Measurements from ENCODE around the gene PTPMT1. TPM values are rescaled to one million over a fixed set of nuclear protein-coding genes. Genes with fewer than 3 reads are reported as not detected.

The PTPMT1 gene
- total and polyA plus RNA-seq, 8 donors, result 35.0 to 75.2 (median 42.0) TPM

- Histone ChIP-seq H3K9me3 (no peaks in the 10 kb centered on the region), H3K27me3 (peaks cover 27 to 58% of the 10 kb centered on the region in 2 donors), H3K36me3 (peaks cover 0 to 7% of the 10 kb centered on the region in 2 donors), H3K4me3 (peak overlapping the region in 1 of 2 donors; percentile 11), H3K27ac (no peak overlapping the region), H3K4me1 (peaks cover 0 to 19% of the 10 kb centered on the region in 2 donors)
- peak in 2 of 4 donors; percentile 64 to 76 for DNase-seq
- ATAC-seq, result no peak
- intact Hi-C loops (cut with DNase I), result no loop called here
- no peak for TF ChIP-seq CTCF (IDR thresholded peaks at IDR 0.05)
Observed at GRCh38 chr11:47589977-47590861, 24.8 kb downstream of the PTPMT1 start.

GRCh38 chr11:47591764-47592163 lies 26.4 kb downstream of the PTPMT1 start:
- H3K27ac ChIP-seq, result no peak overlapping the region
- intact Hi-C loops (cut with DNase I), result no loop called here
- H3K27me3 ChIP-seq, result peaks cover 27 to 65% of the 10 kb centered on the region in 2 donors
- no peak for TF ChIP-seq CTCF (IDR thresholded peaks at IDR 0.05)
- DNase-seq, result no peak
- peaks cover 0 to 19% of the 10 kb centered on the region in 2 donors for H3K4me1 ChIP-seq
- no peak overlapping the region for H3K4me3 ChIP-seq
- no peaks in the 10 kb centered on the region for H3K9me3 ChIP-seq
- H3K36me3 ChIP-seq, result no peaks in the 10 kb centered on the region
- ATAC-seq, result no peak

GRCh38 chr11:47592251-47592650 lies 26.9 kb downstream of the PTPMT1 start:
- ATAC-seq, result no peak
- Histone ChIP-seq H3K36me3 (no peaks in the 10 kb centered on the region), H3K9me3 (no peaks in the 10 kb centered on the region), H3K27me3 (peaks cover 27 to 65% of the 10 kb centered on the region in 2 donors), H3K4me3 (no peak overlapping the region), H3K27ac (no peak overlapping the region), H3K4me1 (peaks cover 0 to 19% of the 10 kb centered on the region in 2 donors)
- intact Hi-C loops (cut with DNase I), result no loop called here
- no peak for DNase-seq
- no peak for TF ChIP-seq CTCF (IDR thresholded peaks at IDR 0.05)

- Histone ChIP-seq H3K36me3 (no peaks in the 10 kb centered on the region), H3K4me3 (no peak overlapping the region), H3K4me1 (peaks cover 0 to 14% of the 10 kb centered on the region in 2 donors), H3K27ac (no peak overlapping the region), H3K9me3 (no peaks in the 10 kb centered on the region), H3K27me3 (peaks cover 27 to 65% of the 10 kb centered on the region in 2 donors)
- DNase-seq, result no peak
- ATAC-seq, result no peak
- no peak for TF ChIP-seq CTCF (IDR thresholded peaks at IDR 0.05)
- intact Hi-C loops (cut with DNase I), result no loop called here
Observed at GRCh38 chr11:47592970-47593369, 27.6 kb downstream of the PTPMT1 start.

GRCh38 chr11:47593492-47593933 lies 28.1 kb downstream of the PTPMT1 start:
- Histone ChIP-seq H3K4me1 (peaks cover 0 to 11% of the 10 kb centered on the region in 2 donors), H3K9me3 (no peaks in the 10 kb centered on the region), H3K4me3 (no peak overlapping the region), H3K27ac (no peak overlapping the region), H3K36me3 (no peaks in the 10 kb centered on the region), H3K27me3 (peaks cover 27 to 65% of the 10 kb centered on the region in 2 donors)
- intact Hi-C loops (cut with DNase I), result no loop called here
- ATAC-seq, result no peak
- TF ChIP-seq CTCF (IDR thresholded peaks at IDR 0.05), result no peak
- no peak for DNase-seq

Data from left lung (tissue), 10 donors.